ENCODE data around the gene PNMA6A. TPM values are rescaled to one million over a fixed set of nuclear protein-coding genes. Genes with fewer than 3 reads are reported as not detected.
A peak's percentile ranks its signal among the peaks of the same experiment; 100 is the strongest.
"Not testable (repeated sequence)": the region's sequence is repeated elsewhere in the genome, so short reads cannot be mapped to it uniquely, and the experiment has no call there.

PNMA6A gene
- total and polyA plus RNA-seq, 8 donors, result 0.37 to 2.3 (median 0.86) TPM

GRCh38 chrX:153063315-153063714, 8.9 kb upstream of the PNMA6A start:
- no peak overlapping the region for H3K27ac ChIP-seq
- no peak overlapping the region for H3K4me3 ChIP-seq
- intact Hi-C loops (cut with DNase I), result no loop called here
- ATAC-seq, result no peak
- FAIRE-seq, result no peak
- DNase-seq, result no peak
- no peaks in the 10 kb centered on the region for H3K4me1 ChIP-seq
- no peaks in the 10 kb centered on the region for H3K36me3 ChIP-seq
- TF ChIP-seq CTCF (IDR thresholded peaks at IDR 0.05), result no peak
- peaks cover 0 to 3% (median 0%) of the 10 kb centered on the region in 4 donors for H3K27me3 ChIP-seq
- no peaks in the 10 kb centered on the region for H3K9me3 ChIP-seq

- no peak for ATAC-seq
- intact Hi-C loops (cut with DNase I), result no loop called here
- H3K4me3 ChIP-seq, result no peak overlapping the region
- no peak overlapping the region for H3K27ac ChIP-seq
- no peaks in the 10 kb centered on the region for H3K36me3 ChIP-seq
- H3K9me3 ChIP-seq, result no peaks in the 10 kb centered on the region
- H3K27me3 ChIP-seq, result no peaks in the 10 kb centered on the region
- TF ChIP-seq CTCF (IDR thresholded peaks at IDR 0.05), result no peak
- no peak for DNase-seq
- 82 to 85% methylated on average over 2 of the region's 2 CpGs for WGBS, 2 donors
- no peak for FAIRE-seq
- no peaks in the 10 kb centered on the region for H3K4me1 ChIP-seq
Measured at GRCh38 chrX:153064061-153064460, 8.2 kb upstream of the PNMA6A start.

GRCh38 chrX:153065389-153065788, 6.9 kb upstream of the PNMA6A start:
- DNase-seq, result peak in 1 of 6 donors; percentile 40
- ATAC-seq, result no peak
- H3K27ac ChIP-seq, result no peak overlapping the region
- intact Hi-C loops (cut with DNase I), result no loop called here
- H3K27me3 ChIP-seq, result no peaks in the 10 kb centered on the region
- FAIRE-seq, result no peak
- 75 to 83% methylated on average over 6 of the region's 6 CpGs for WGBS, 2 donors
- H3K4me1 ChIP-seq, result no peaks in the 10 kb centered on the region
- no peaks in the 10 kb centered on the region for H3K36me3 ChIP-seq
- no peaks in the 10 kb centered on the region for H3K9me3 ChIP-seq
- H3K4me3 ChIP-seq, result no peak overlapping the region
- no peak for TF ChIP-seq CTCF (IDR thresholded peaks at IDR 0.05)

GRCh38 chrX:153066402-153066801, 5.9 kb upstream of the PNMA6A start:
- peak in 3 of 4 donors; percentile 24 to 55 (median 25) for ATAC-seq
- H3K27me3 ChIP-seq; H3K9me3 ChIP-seq; FAIRE-seq; H3K27ac ChIP-seq; H3K4me3 ChIP-seq; DNase-seq; intact Hi-C loops (cut with DNase I); H3K36me3 ChIP-seq; H3K4me1 ChIP-seq: not testable (repeated sequence)
- WGBS, 2 donors, result 23 to 35% methylated on average over 3 of the region's 12 CpGs

GRCh38 chrX:153073331-153073730, 1.1 kb downstream of the PNMA6A start:
- H3K4me3 ChIP-seq; ATAC-seq; H3K4me1 ChIP-seq; H3K36me3 ChIP-seq; H3K27me3 ChIP-seq; intact Hi-C loops (cut with DNase I); H3K27ac ChIP-seq; DNase-seq; H3K9me3 ChIP-seq; FAIRE-seq: not testable (repeated sequence)
- WGBS, 2 donors, result 87 to 93% methylated on average over 3 to 7 of the region's 29 CpGs

- H3K36me3 ChIP-seq, result no peaks in the 10 kb centered on the region
- no peak for FAIRE-seq
- intact Hi-C loops (cut with DNase I), result no loop called here
- TF ChIP-seq CTCF (IDR thresholded peaks at IDR 0.05), result no peak
- no peaks in the 10 kb centered on the region for H3K27me3 ChIP-seq
- no peak for ATAC-seq
- no peaks in the 10 kb centered on the region for H3K4me1 ChIP-seq
- WGBS, 2 donors, result 77 to 82% methylated on average over 15 to 21 of the region's 24 CpGs
- no peak overlapping the region for H3K27ac ChIP-seq
- DNase-seq, result peak in 1 of 6 donors; percentile 31
- no peaks in the 10 kb centered on the region for H3K9me3 ChIP-seq
- no peak overlapping the region for H3K4me3 ChIP-seq
Measured at GRCh38 chrX:153074262-153074899, 2.1 kb downstream of the PNMA6A start.

Data from pancreas (tissue), 10 donors.